Liver (tissue), 3 donors: ENCODE data around the gene PAXIP1.

ENCODE experiments used
- ATF3 ChIP-seq: IDR thresholded peaks from 2 replicates; pipeline ENCODE4 v1.6.1; 2016; ENCODE audit warnings: antibody characterized with exemption
- CTCF ChIP-seq: fragments of 150-350 bp; IDR thresholded peaks from 2 replicates; pipeline ENCODE4 v1.5.1; 2017; ENCODE audit warnings: improper control_type of control experiment, low read depth, low read length; ENCODE audit not compliant: missing input control
- FOXA1 ChIP-seq: IDR thresholded peaks from 2 replicates; pipeline ENCODE4 v1.6.1; 2016; ENCODE audit warnings: antibody characterized with exemption
- MAX ChIP-seq: IDR thresholded peaks from 2 replicates; pipeline ENCODE4 v1.6.1; 2016; ENCODE audit warnings: antibody characterized with exemption
- RAD21 ChIP-seq, 2 donors: IDR thresholded peaks; 2 replicates each; pipeline ENCODE4 v1.6.1; 2016; ENCODE audit warnings: antibody characterized with exemption in 2 of 2, mild to moderate bottlenecking in 2 of 2
- YY1 ChIP-seq: IDR thresholded peaks from 2 replicates; pipeline ENCODE4 v1.6.1; 2016; ENCODE audit warnings: antibody characterized with exemption, mild to moderate bottlenecking
- donor health status: healthy.
- donor health status: healthy.

GRCh38 chr7:155038335-155038734, 35.4 kb upstream of the PAXIP1 start:
- no peak for TF ChIP-seq CTCF
- TF ChIP-seq YY1 = no peak
- no peak for TF ChIP-seq RAD21 (IDR thresholded peaks at IDR 0.05)
- no peak for TF ChIP-seq FOXA1
- TF ChIP-seq MAX = no peak
- TF ChIP-seq ATF3 = no peak
